HG02798 (cell line): ENCODE measurements around the gene RMND1.

ENCODE experiments used
- ATAC-seq: cut with Tn5 transposase; IDR thresholded peaks from one replicate; pipeline ENCODE4 v1.9.1; 2021; ENCODE audit warnings: mild to moderate bottlenecking; ENCODE audit not compliant: unreplicated experiment, poor library complexity

Gene RMND1

GRCh38 chr6:151428093-151428735, 23.7 kb downstream of the RMND1 start:
- ATAC-seq, result no peak

- ATAC-seq, result no peak
Observed at GRCh38 chr6:151425561-151425960, 26.4 kb downstream of the RMND1 start.

- ATAC-seq, result no peak
Observed at GRCh38 chr6:151422981-151423380, 28.9 kb downstream of the RMND1 start.

GRCh38 chr6:151417477-151417876, 34.4 kb downstream of the RMND1 start:
- ATAC-seq, result no peak

GRCh38 chr6:151414641-151415260, 37.2 kb downstream of the RMND1 start:
- ATAC-seq, result no peak

- no peak for ATAC-seq
Observed at GRCh38 chr6:151413372-151414145, 38.4 kb downstream of the RMND1 start.

- no peak for ATAC-seq
Observed at GRCh38 chr6:151412909-151413308, 39.0 kb downstream of the RMND1 start.

DNA sequence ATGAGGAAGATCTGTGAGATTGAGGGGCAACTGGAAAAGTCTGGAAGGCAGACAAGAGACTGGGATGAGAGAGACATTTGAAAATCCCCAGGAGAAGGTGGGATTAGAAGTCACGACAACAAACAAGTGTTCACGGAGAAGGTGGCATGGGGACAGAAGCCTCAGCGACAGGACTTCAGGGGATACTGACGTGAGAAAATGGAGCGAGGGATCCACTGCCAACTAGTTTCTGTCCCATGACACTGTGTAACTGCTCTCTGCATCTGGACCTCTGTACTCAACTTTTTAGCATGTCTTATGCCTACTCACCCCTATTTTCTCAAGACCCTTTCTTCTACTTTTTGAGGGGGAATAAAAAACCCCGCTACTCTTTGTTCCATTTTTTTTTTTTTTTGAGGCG, 42.2 kb downstream of the RMND1 start:
- no peak for ATAC-seq

DNA sequence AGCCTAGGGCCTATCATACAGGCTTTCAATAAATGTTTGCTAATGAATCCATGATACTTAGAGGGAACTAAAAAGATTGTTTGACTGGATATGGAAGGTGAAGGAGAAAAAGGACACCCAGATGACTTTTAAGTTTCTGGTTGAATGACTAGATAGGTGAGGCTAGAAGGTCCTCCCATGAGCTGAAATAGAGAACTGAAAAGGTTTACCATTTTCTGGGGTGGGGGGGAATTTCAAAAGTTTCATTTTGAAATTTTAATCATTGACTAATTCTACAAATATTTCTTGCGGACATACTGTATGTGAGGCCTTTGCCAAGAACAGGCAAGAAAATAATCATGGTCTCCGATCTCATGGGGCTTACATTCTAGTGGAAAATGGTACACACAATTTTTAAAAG, 42.7 kb downstream of the RMND1 start:
- peak; percentile 64 for ATAC-seq

DNA sequence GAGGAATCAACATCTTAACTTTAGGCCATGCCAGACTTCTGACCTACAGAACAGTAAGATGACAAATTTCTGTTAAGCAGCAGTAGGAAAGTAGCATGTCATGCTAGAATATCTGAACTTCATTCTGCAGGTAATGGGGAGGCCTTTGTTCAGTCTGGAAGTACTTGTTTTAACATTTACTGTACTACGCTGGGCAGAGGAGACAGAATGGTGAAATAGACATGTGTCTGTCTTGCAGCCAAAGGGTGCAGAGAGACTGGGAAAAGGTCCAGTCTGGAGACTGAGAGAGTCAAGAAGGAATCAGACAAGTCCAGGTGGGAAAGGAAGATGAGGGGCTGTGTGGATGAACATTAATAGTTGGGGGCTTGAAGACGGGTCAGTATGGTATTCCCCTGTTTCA, 43.1 kb downstream of the RMND1 start:
- ATAC-seq, result no peak

- no peak for ATAC-seq
Observed at GRCh38 chr6:151403919-151404308, 48.0 kb downstream of the RMND1 start.

DNA sequence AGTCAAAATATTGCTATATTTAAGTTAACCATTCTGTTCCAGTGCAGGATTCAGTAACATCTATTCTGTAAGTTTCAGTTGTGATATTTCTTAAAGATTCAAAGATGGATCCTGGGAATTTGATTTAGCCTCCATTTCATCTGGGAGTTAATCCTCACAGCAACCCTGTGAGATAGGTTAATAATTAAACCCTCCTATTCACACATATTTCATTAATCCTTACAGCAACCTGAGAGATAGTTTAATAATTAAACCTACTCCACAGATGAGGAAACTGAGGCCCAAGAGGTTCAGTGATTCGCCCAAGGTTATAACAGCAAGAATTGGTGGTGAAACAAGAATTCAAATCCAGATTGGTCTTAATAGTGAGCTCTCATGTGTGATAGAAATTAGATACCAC, 49.7 kb downstream of the RMND1 start:
- ATAC-seq, result no peak

GRCh38 chr6:151400473-151400872, 51.5 kb downstream of the RMND1 start:
- ATAC-seq, result no peak

DNA sequence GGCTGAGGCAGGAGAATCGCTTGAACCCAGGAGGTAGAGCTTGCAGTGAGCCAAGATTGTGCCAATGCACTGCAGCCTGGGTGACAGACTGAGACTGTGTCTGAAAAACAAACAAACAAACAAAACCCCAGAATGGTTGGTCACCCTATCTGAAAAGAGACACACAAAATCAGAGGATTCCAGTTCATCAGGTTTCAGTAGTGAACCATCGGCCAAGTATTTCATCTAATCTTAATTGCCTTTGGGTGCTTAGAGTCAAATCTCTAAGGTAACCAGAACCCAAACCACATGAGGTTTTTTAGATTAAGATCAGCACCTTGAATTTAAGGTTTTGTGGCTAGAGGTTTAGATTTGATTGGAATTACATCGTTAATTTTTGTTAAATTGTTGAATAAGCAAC, 52.2 kb downstream of the RMND1 start:
- ATAC-seq, result no peak

GRCh38 chr6:151393410-151393809, 58.5 kb downstream of the RMND1 start:
- ATAC-seq, result no peak

DNA sequence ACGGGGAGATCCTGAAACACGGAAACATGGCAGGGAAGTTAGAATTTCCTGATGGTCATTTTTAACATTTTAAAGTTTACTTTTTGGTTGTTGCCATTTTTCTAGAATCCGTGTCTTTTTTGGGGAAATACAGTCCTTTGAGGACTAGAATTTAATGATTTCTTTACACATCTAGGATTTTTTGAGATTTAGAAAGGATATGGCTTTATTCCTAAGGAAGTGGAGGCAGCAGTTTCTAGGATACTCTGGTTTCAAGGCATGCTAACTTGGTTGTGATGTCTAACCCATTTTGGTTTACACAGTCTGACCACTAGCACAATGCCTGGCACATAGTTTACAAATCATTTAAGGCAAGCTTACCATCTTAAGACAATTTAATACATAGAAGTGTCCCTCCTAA, 59.5 kb downstream of the RMND1 start:
- ATAC-seq, result no peak

DNA sequence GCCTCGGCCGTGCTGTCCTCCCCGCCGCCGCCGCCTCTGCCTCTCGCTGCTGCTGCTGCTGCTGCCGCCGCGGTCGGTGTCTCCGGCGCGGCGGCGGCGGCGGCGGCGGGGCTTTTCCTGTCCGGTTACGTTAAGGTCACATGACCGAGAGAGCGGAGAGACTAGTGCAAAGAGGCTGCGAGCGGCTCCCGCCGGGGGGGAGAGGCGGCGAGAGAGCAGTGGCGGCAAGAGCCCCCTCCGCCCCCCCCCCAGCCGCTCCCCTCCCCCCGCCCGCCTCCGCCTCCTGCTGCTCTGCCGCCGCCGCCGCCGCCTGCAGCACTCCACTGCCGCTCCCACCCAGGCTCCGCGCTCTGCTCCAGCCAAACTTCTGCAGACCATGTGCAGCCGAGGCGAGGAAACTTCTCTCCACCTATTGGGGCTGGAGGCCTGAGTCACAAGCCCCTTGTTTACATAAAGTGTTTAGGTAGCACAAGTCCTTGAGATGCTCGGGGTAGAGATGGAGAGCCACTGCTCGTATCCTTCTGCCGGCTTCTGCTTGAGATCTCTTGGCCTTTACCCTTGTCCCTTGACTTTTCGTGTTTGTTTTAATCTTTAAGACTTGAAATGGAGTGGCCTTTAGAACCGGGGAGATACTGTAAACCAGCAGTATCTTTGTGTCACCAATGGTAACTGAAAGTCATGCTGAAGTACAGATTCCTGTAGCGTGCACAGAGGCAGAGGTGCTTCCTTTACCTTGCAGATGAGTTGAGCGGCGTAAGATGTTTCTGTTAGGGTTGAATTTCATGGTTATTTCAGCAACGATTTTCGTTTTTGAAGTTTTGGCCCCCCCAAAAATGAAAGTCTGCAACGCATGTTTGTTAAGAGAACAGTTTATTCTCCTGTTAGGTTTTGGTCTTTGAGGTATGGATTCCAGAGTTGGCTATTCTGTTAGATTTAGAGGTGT, 60.2 kb downstream of the RMND1 start, which contains the start of gene ZBTB2:
Gene ZBTB2, minus strand, starts transcription at position 89 of the 943 bp plus-strand sequence. CDS start 17,922 bp downstream, outside the sequence.
- peak; percentile 8 for ATAC-seq

DNA sequence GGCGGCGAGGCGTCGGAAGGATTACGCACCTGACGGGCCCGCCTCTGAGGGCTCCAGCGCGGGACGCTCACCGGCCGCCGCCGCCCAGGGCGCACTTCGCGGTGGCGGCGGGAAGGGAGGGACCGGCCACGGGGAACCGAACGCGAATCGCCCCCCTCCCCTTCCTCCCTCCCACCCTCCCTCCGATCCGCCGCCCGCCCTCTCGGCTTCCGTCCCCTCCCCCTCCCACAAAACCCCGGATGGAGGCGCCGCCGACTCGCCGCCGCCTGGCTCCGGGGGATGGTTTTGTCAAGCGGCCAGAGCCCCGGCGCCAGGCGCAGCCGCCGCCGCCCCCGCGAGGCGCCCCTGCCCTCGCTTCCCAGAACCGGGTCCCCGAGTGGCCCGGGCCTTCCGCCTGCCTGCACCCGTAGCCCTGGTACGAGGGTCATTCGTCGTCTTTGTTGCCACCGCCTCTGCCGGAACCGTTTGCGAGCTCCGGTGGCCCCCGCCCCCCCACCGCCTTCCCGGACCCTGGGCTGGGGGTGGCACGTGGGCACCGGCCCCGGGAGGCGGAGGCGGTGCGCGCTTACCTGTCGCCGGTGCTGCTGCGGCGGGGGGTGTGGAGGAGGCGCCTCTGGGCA, 61.0 kb downstream of the RMND1 start:
- peak; percentile 9 for ATAC-seq

DNA sequence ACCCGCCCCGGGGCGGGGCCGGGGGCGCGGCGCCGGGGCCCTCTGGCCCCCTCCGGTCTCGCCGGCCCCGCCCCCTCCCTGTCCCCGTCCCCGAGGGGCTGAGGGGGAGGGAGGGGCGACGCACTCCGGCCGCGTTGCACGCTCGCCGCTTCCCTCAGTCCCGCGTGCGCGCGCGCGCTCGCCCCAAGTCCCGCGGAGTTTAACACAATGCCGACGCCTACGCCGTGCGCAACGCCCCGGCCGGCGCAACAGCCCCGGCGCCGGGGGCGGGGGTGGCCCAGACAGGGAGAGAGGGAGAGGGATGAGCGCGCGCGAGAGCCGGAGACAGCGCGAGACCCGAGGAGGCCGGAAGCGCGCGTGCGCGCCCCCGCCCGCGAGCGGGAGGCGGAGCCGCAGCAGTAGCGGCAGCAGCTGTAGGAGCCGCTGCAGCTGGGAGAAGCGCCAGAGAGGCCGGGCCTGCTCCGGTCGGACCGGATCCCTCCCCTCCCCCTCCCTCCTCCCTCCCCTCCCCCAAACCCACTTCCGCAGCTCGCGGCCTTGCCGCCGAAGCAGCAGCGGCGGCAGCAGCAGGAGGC, 61.6 kb downstream of the RMND1 start:
- ATAC-seq, result peak; percentile 83
